ENCODE measurements around the gene ITIH6.

- no peak for TF ChIP-seq POLR2A (IDR thresholded peaks at IDR 0.05; ENCODE audit: low read depth, low read length)
- no peak for TF ChIP-seq POLR2AphosphoS5 (IDR thresholded peaks at IDR 0.05; ENCODE audit: low read depth, low read length)
Measured at GRCh38 chrX:54807524-54808108, 9.6 kb upstream of the ITIH6 start, which contains the start of gene MAGED2.
